NCI-H2081 (cell line): ENCODE results near the gene DPF3.

Source experiments
- DNase-seq, 2 experiments: peaks; one replicate each; lab custom pipeline; 2025; lab: John Stamatoyannopoulos, UW

The DPF3 gene

GRCh38 chr14:72715850-72716228, 178.1 kb downstream of the DPF3 start:
- no peak for DNase-seq

- no peak for DNase-seq
Observed at GRCh38 chr14:72715215-72715849, 178.6 kb downstream of the DPF3 start.

- DNase-seq = no peak
Observed at GRCh38 chr14:72714871-72715214, 179.1 kb downstream of the DPF3 start.

GRCh38 chr14:72714094-72714493, 179.8 kb downstream of the DPF3 start:
- no peak for DNase-seq

- DNase-seq = no peak
Observed at GRCh38 chr14:72711936-72712335, 182.0 kb downstream of the DPF3 start.

GRCh38 chr14:72709916-72710611, 183.8 kb downstream of the DPF3 start:
- DNase-seq = no peak

GRCh38 chr14:72708708-72709475, 185.0 kb downstream of the DPF3 start:
- DNase-seq = no peak

- DNase-seq = no peak
Observed at GRCh38 chr14:72708222-72708621, 185.7 kb downstream of the DPF3 start.

- no peak for DNase-seq
Observed at GRCh38 chr14:72706485-72706884, 187.4 kb downstream of the DPF3 start.

GRCh38 chr14:72704502-72704901, 189.4 kb downstream of the DPF3 start:
- no peak for DNase-seq

- DNase-seq = no peak
Observed at GRCh38 chr14:72701605-72702004, 192.3 kb downstream of the DPF3 start.

- DNase-seq = no peak
Observed at GRCh38 chr14:72701237-72701565, 192.7 kb downstream of the DPF3 start.

- no peak for DNase-seq
Observed at GRCh38 chr14:72700338-72701236, 193.3 kb downstream of the DPF3 start.

GRCh38 chr14:72699852-72700257, 194.0 kb downstream of the DPF3 start:
- no peak for DNase-seq

GRCh38 chr14:72699443-72699842, 194.5 kb downstream of the DPF3 start:
- no peak for DNase-seq

- DNase-seq = no peak
Observed at GRCh38 chr14:72692696-72693095, 201.2 kb downstream of the DPF3 start.

- DNase-seq = no peak
Observed at GRCh38 chr14:72690324-72690723, 203.6 kb downstream of the DPF3 start.

- DNase-seq = no peak
Observed at GRCh38 chr14:72688990-72689671, 204.8 kb downstream of the DPF3 start.

- no peak for DNase-seq
Observed at GRCh38 chr14:72686832-72687231, 207.1 kb downstream of the DPF3 start.

- DNase-seq = no peak
Observed at GRCh38 chr14:72686101-72686500, 207.8 kb downstream of the DPF3 start.

- DNase-seq = no peak
Observed at GRCh38 chr14:72685456-72685855, 208.4 kb downstream of the DPF3 start.

GRCh38 chr14:72683787-72684186, 210.1 kb downstream of the DPF3 start:
- DNase-seq = no peak
